ENCODE data around the gene SERPINA9.
"Not testable (repeated sequence)": the region's sequence is repeated elsewhere in the genome, so short reads cannot be mapped to it uniquely, and the experiment has no call there.

The SERPINA9 gene

GRCh38 chr14:94485944-94486841 lies 10.2 kb upstream of the SERPINA9 start:
- peak; percentile 59 for DNase-seq

DNA sequence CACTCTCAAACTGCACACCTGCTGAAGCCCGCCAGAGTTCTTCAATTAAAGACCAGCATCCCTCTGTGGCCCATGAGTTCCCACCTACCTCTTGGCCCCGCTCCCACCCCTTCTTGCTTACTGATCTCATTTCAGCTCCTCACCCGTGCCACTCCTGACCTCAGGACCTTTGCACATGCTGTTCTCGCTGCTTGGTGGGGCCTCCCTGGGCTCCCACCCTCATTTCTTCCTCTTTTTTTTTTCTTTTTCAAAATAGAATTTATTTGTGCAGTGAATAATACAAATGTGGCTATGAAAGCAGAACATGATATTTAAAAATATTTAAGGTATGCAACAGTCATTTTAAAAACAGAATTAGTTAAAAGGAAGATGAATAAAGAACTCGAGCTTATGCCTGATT lies 8.5 kb upstream of the SERPINA9 start:
- no peak for DNase-seq

- DNase-seq: no peak
Observed at GRCh38 chr14:94483729-94484275, 7.8 kb upstream of the SERPINA9 start.

DNA sequence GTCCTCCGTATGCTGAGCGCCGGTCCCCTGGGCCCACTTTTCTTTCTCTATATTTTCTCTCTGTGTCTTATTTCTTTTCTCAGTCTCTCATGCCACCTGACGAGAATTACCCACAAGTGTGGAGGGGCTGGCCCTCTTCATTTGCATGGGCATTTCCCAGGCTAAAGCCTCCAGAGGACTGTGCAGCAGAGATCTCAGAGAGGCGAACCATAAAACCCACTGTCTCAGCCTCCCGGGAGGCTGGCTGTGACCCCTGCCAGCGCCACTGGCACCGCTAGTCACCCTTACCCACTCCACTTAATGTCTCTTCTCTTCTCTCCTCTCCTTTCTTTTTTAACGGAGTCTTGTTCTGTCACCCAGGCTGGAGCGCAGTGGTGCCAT lies 7.1 kb upstream of the SERPINA9 start:
- DNase-seq: no peak

DNA sequence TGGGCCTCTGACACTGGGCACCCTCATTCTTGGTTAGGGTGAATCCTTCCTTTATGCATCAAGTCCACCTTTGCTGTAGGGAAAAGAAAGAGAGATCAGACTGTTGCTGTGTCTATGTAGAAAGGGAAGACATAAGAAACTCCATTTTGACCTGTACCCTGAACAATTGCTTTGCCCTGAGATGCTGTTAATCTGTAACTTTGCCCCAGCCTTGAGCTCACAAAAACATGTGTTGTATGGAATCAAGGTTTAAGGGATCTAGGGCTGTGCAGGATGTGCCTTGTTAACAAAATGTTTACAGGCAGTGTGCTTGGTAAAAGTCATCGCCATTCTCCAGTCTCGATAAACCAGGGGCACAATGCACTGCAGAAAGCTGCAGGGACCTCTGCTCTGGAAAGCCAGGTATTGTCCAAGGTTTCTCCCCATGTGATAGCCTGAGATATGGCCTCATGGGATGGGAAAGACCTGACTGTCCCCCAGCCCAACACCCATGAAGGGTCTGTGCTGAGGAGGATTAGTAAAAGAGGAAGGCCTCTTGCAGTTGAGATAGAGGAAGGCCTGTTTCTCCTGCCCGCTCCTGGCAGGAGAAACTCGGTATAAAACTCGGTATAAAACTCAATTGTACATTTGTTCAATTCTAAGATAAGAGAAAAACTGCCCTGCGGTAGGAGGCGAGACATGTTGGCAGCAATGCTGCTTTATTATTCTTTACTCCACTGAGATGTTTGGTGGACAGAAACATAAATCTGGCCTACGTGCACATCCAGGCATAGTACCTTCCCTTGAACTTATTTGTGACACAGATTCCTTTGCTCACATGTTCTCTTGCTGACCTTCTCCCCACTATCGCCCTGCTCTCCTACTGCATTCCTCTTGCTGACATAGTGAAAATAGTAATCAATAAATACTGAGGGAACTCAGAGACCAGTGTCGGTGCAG lies 6.4 kb upstream of the SERPINA9 start:
- DNase-seq: not testable (repeated sequence)

- DNase-seq: no peak
Observed at GRCh38 chr14:94481468-94482131, 5.6 kb upstream of the SERPINA9 start.

GRCh38 chr14:94480809-94481208 lies 4.8 kb upstream of the SERPINA9 start:
- DNase-seq: no peak

DNA sequence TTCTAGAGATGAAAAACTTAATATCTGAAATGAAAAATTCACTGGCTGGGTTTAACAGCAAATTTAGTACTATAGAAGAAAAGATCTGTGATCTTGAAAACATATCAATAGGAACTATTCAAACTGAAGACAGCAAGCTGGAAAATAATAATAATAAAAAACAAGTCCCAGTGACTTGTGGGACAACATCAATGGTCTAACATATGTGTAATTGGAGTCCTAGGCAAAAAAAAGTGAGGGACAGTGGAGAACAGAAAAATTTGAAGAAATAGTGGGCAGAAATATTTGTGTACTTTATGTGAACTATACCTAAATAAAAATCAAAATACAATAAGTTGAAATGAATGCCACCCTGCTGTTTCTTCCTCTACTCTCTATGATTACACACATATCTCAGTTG lies 2.4 kb upstream of the SERPINA9 start:
- DNase-seq: no peak

DNA sequence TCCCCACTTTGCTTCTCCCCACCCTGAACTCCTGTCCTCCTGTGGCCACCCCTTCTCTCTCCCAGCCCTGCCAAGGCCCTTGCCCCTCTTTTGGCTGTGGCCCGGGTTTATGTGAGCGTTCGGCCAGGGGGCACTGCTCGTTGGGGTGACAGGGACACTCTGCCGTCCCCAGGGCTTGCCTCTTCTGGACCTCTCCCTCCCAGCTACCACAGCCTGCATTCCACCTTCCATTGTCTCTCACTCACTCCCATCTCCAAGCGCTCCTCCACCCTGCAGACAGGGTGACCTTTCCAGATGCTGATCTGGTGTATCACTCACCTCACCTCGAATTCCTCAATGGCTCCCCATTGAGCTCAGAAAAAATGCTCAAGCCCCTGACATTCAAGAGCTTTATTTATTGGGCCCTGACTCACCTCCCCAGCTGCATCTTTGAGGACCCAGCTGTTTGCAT lies 1.4 kb downstream of the SERPINA9 start:
- no peak for DNase-seq

DNA sequence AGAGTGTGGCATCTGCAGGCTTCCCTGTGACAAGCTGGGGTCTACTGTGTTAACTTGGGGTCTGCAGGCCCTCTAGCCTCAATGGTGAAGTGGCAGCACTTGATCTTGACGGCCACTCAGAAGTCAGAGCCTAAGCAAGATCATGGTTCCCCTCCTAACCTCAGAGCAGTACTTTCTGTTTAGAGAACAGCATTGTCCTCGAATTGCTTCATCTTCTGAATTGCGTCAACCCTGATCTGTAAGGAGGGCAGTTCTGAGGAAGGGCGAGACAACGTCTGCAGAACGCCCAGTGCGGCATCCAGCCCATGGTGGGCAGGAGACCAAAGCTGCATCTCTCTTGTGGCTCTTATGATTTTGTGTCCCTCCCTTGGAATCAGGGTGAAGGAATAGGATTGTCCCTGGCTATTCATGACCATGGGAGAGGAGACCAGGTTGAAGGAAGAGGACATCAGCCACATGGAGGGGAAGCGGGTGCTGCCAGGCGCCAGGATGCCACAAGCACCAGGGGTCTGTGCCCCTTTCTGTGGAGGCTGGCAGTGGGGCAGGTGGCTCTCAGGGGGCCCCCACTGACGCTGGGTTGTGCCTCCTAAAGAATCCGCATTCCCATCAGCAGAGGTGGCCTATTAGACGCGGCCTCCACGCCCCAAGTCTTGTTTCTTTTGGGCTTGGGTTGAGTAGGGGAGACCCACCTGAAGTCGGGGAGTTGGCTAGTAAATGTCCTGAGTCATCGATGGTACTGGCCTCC lies 2.2 kb downstream of the SERPINA9 start:
- DNase-seq: no peak

DNA sequence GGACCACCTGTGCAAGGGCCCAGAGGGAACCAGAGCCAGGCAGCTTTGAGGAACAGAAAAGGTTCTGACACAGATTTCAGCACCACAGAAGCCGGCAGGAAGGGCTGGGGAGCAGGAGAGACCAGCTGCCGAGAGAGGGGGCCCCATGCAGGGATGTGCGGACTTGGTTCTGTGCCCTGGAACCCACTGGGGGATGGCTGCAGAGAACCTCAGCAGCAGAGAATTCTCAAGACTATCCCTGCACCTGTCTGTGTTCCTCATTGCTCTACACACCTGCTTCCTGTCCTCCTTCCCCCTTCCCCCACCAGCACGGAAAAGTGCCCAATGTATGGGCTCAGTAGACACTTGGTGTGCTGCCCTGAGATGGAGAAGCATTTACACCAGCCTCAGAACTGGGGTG lies 3.2 kb downstream of the SERPINA9 start:
- no peak for DNase-seq

DNA sequence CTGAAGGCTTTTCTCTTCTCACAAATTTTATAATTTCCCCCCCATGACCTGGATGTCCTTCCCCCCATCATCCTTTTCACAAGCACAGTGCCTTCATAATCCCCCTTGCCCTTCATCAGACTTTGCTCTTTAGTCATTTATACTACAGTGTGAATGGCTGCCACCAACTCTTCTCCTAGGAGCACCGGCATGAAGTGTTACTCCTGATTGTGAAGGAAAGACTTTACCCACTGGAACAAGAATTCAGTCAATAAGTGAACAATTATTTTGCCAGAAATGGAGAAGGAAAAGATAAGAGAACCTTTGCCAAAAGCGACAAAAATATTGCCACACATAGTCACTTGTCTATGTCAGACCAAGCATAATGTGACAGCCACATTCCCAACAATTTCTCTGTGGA lies 5.0 kb downstream of the SERPINA9 start:
- no peak for DNase-seq

GRCh38 chr14:94470311-94470710 lies 5.7 kb downstream of the SERPINA9 start:
- no peak for DNase-seq

DNA sequence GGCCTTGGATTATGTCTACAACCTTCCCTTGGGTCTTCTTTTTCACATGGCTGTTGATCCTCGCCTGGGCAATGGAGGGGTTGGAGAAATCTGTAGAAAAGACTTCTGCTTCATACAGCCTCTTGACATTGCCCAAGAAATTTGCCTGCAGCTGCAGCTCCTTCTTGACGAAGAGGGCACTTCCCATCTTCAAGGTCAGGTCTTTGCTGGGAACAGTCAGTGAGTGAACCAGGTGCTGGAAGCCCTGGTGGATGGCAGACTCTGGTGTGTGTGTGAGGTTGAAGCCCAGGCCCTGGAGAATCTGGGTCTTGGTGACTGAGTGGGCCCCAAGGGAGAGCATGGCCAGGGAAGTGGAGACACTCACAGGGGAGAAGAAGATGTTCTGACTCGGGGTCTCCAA lies 6.7 kb downstream of the SERPINA9 start:
- DNase-seq: no peak

- no peak for DNase-seq
Observed at GRCh38 chr14:94467728-94468520, 8.1 kb downstream of the SERPINA9 start.

GRCh38 chr14:94466706-94467370 lies 9.2 kb downstream of the SERPINA9 start:
- no peak for DNase-seq

DNA sequence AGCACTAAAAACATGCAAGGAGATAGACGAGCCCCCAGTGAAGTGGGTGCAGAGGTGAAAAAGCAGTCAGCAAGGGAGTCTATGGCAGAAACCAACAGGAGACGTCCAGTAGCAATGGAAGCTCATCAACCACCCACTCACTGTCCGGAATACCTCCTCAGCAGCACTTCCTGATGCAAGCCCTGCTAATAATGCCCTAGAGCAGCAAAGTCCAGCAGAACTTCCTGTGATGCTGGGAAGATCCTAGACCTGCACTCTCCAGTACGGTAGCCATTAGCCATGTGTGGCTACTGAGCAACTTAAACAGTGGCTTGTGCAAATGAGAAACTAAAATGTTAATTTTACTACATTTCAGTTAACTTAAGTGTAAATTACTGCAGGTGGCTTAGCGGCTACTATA lies 11.0 kb downstream of the SERPINA9 start:
- DNase-seq: no peak

DNA sequence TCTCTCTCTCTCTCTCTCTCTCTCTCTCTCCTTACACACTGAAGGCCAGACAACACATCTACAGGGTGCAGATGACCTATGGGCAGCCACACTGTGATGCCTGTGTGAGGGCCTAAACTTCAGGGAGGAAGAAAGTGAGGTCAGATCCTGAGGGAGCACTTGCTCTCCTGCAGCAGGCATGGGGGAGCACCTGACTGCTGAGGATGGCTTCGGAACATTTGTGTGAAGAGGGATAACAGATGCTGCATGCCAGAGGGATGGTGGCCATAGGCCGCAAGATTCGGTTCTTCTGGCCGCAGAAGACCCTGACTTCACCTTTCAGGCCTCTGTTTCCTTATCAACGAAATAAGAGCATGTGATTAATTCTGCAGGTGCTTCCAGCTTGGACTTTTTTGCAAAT lies 11.7 kb downstream of the SERPINA9 start:
- DNase-seq: no peak

DNA sequence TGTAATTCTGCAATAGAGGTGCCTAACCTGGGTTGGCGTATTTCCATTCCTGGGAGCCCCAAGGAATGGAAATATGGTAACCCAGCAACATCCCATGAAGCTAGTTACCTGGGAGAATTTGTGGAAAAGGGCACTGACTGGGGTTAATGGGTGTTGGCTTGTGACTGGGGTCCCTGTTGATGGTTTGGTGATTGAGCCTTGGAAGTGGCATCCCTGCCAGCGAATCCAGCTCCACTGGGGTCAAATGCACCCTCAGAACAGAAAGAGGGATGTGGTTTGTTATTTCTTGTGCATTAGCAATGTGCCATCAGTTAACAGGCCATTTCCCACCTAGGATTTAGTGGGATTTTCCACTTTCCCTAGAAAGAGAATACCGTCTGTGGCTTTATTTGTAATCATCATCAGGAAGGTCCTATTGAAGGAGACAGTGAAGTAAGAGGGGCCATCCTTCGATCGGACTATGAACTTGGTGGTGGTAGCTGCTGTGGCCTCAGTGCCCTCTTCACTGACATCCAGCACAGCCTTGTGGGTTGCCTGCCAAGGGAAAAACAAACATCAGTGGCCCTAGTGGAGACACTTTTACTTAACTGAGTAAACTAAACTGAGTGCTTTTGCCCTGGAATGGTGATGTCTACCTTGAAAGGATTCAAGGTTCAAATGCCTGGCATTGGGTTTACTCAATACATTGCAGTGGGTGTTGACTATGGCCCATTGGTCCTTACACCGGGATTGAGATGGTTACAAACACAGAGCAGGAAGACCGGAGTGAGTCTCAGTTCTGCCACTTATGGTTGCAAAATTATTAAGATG lies 13.0 kb downstream of the SERPINA9 start:
- DNase-seq: no peak

DNA sequence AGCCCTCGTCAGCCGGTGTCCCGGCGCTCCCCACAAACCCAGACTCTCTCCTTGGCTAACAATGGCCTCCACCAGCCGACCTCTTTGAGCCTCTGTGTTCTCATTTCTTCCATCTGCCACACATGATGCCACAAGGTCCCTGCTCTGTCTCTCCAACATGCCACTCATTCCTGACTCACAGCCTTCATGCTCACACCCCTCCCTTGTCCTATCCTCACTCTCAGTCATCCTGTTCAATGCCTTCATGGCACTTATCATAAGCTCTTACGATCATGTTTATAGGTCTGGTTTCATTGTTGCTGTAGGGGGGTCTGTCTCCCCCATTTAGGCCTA lies 13.8 kb downstream of the SERPINA9 start:
- no peak for DNase-seq

Measured in activated CD4-positive, CD25-positive, alpha-beta regulatory T cell treated with anti-CD3 and anti-CD28 coated beads, Interleukin-2, amount 50 U/mL, for 72 hours (primary cell).